ENCODE data around the gene DMAP1. TPM values are rescaled to one million over a fixed set of nuclear protein-coding genes. Genes with fewer than 3 reads are reported as not detected.

DMAP1 gene
- total and polyA plus RNA-seq, 12 donors: 62.4 to 229 (median 87.8) TPM

DNA sequence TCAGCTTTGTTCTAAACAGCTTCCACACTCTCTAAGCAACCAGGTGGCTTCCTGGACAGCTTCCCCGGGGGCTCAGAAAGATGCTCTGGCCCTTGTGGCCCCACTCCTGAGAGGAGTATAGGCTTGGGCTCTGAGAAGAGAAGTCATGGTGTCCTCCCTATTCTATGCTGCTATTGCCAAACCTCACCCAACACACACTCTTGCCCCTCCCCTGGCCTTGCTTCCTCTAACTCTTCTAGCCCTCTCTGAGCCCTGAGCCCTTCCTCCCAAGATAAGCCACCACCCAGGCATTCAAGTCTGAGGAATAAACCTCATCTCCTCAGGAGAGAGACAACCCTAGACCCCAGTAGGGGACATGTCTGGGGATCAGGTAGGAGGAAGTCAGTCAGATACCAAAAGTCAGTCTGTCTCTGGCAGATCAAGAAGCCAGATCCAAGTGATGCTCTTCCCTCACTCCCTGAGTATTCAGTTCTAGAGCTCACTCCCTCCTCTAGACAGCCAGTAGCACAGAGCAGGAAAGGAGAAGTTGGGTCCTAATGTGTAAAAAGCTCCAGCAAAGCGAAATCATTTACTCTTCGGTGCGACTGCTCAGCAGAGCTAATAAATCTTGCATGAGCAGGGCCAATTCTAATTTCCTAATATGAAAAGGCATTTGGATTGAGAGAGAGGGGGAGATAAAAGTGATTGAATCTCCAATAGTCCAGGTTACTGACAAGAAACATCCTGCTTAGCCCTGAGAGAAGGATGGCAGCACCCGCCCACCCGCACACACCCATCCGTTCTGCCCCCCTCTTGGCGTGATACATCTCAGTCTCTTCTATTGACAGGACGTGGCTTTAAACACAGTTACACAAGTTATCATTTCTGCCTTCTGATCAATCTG, 50.5 kb downstream of the DMAP1 start:
- peaks cover 0 to 14% of the 10 kb centered on the region in 2 donors for H3K4me1 ChIP-seq (replicated peaks in 1 of 2)
- no peaks in the 10 kb centered on the region for H3K27me3 ChIP-seq
- DNase-seq: peak in 1 of 7 donors; percentile 25
- intact Hi-C loops (cut with DNase I): no loop called here
- peak overlapping the region in 1 of 5 donors; percentile 28 for H3K27ac ChIP-seq
- H3K36me3 ChIP-seq (replicated peaks in 1 of 2): no peaks in the 10 kb centered on the region
- H3K4me3 ChIP-seq: no peak overlapping the region
- WGBS, 4 donors: 88 to 94% (median 91%) methylated on average over 8 to 9 of the region's 9 CpGs
- no peaks in the 10 kb centered on the region for H3K9me3 ChIP-seq (replicated peaks in 1 of 3)
- TF ChIP-seq POLR2A (IDR thresholded peaks at IDR 0.05): no peak
- TF ChIP-seq, protein P1, sequence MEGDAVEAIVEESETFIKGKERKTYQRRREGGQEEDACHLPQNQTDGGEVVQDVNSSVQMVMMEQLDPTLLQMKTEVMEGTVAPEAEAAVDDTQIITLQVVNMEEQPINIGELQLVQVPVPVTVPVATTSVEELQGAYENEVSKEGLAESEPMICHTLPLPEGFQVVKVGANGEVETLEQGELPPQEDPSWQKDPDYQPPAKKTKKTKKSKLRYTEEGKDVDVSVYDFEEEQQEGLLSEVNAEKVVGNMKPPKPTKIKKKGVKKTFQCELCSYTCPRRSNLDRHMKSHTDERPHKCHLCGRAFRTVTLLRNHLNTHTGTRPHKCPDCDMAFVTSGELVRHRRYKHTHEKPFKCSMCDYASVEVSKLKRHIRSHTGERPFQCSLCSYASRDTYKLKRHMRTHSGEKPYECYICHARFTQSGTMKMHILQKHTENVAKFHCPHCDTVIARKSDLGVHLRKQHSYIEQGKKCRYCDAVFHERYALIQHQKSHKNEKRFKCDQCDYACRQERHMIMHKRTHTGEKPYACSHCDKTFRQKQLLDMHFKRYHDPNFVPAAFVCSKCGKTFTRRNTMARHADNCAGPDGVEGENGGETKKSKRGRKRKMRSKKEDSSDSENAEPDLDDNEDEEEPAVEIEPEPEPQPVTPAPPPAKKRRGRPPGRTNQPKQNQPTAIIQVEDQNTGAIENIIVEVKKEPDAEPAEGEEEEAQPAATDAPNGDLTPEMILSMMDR (IDR thresholded peaks at IDR 0.05): no peak

DNA sequence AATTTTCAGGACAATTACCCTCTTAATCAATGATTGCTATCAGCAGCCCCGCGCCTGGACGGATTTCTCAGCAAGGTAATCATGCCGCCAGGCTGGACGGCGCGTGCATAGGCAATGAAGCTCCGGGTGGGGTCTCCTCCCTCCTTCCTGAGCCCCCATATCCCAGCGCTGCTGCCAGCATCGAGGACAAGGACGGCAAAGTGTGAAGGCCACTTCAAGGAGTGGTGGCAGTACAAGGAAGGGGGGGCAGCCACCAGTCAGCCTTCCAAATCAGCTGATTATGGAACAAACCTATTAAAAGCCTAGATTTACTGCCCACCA, 51.1 kb downstream of the DMAP1 start:
- no peaks in the 10 kb centered on the region for H3K27me3 ChIP-seq
- TF ChIP-seq, protein P1 (IDR thresholded peaks at IDR 0.05): no peak
- no peak for TF ChIP-seq POLR2A (IDR thresholded peaks at IDR 0.05)
- no peak for DNase-seq
- H3K36me3 ChIP-seq (replicated peaks in 1 of 2): no peaks in the 10 kb centered on the region
- H3K9me3 ChIP-seq (replicated peaks in 1 of 3): no peaks in the 10 kb centered on the region
- H3K4me1 ChIP-seq (replicated peaks in 1 of 2): peaks cover 0 to 14% of the 10 kb centered on the region in 2 donors
- WGBS, 4 donors: 74 to 96% (median 87%) methylated on average over 6 to 11 of the region's 11 CpGs
- intact Hi-C loops (cut with DNase I): no loop called here
- no peak overlapping the region for H3K27ac ChIP-seq
- H3K4me3 ChIP-seq: no peak overlapping the region

DNA sequence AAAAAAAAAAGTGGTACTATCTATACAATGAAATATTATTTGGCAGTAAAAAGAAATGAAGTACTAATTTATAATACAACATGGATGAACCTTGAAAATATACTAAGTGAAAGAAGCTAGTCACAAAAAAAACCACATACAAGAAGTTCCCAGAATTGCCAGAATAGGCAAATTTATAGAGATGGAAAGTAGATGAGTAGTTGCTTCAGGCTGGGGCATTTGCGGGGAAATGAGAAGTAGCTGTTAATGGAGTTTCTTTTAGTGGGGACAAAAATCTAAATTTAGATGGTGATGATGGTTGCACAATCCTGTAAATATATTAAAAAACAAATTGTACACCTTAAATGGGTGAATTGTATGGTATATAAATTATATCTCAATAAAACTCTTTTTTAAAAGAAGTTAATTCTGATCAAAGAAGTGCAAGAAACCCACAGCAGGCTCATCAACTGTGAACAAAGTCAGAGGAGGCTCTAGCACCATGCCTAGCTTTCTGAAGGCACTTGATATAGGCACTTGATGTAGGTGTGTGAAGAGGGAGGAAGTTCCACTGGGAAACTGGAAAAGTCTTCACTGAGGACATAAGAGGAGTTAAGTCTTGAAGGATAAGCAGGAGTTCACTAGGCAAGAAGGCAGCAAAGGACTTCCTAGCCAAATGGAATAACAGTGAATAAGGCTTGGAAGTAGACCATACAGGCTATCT, 52.5 kb downstream of the DMAP1 start:
- no peak overlapping the region for H3K4me3 ChIP-seq
- H3K27me3 ChIP-seq: no peaks in the 10 kb centered on the region
- DNase-seq: no peak
- no peaks in the 10 kb centered on the region for H3K36me3 ChIP-seq (replicated peaks in 1 of 2)
- 71 to 76% (median 75%) methylated on average over 1 of the region's 1 CpG for WGBS, 4 donors
- H3K9me3 ChIP-seq (replicated peaks in 1 of 3): no peaks in the 10 kb centered on the region
- H3K4me1 ChIP-seq (replicated peaks in 1 of 2): peaks cover 0 to 14% of the 10 kb centered on the region in 2 donors
- no peak overlapping the region for H3K27ac ChIP-seq
- TF ChIP-seq POLR2A (IDR thresholded peaks at IDR 0.05): no peak
- TF ChIP-seq, protein P1 (IDR thresholded peaks at IDR 0.05): no peak
- intact Hi-C loops (cut with DNase I): no loop called here
